PC-9 (cell line): Measurements from ENCODE around the gene CTIF.

ENCODE experiments used
- EZH2 ChIP-seq: fragments of 200-600 bp; sonication (generic); IDR thresholded peaks from 2 replicates; pipeline ENCODE4 v1.8.0; 2017; ENCODE audit warnings: antibody characterized with exemption, low read depth
- TF ChIP-seq, protein P1 (sequence below): fragments of 200-600 bp; sonication (generic); conservative IDR thresholded peaks from 2 replicates; pipeline ENCODE4 v1.6.1; 2017; ENCODE audit warnings: mixed run types, antibody characterized with exemption, mild to moderate bottlenecking, moderate library complexity

DNA sequence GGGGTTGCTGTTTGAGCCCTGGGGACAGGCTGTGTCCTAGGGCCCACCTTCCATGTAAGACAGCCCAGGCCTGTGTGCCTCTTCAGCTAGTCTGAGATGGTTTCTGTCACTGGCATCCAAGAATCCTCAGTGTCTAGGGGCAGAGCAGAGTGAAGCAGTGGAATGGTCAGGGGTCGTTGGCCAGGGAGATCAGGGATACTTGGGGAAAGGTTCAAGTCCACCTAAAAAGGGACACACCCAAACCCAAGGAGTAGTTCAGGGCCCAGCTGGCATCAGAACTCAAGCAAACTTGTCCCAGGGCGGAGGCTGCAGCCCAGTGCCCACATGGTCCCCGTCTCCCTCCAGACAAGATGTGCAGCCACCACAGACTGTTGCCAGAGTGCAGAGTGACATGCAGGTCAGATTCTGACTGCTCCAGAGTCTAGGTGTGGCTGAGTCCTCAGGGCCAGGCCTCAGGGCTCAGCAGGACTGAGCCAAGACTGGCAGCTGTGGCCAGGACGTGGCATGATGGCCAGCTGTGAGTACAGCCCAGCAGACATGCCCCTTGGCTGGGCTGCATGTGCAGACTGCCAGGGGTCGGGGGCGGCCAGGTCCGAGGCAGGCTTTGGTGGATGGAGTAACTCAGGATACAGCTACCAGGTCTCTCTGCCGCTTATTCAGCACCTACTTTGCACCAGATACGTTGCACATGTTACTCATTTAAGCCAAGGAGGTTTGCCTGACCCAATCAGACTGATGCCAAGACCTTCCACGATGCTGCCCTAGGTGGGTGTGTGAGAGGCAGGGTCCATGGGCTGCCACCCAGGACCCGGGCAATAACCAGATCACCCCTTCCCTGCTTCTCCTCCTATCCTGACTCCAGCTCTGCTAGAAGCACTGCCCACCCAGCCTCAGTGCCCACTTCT lies 265.4 kb downstream of the CTIF start:
- TF ChIP-seq, protein P1, sequence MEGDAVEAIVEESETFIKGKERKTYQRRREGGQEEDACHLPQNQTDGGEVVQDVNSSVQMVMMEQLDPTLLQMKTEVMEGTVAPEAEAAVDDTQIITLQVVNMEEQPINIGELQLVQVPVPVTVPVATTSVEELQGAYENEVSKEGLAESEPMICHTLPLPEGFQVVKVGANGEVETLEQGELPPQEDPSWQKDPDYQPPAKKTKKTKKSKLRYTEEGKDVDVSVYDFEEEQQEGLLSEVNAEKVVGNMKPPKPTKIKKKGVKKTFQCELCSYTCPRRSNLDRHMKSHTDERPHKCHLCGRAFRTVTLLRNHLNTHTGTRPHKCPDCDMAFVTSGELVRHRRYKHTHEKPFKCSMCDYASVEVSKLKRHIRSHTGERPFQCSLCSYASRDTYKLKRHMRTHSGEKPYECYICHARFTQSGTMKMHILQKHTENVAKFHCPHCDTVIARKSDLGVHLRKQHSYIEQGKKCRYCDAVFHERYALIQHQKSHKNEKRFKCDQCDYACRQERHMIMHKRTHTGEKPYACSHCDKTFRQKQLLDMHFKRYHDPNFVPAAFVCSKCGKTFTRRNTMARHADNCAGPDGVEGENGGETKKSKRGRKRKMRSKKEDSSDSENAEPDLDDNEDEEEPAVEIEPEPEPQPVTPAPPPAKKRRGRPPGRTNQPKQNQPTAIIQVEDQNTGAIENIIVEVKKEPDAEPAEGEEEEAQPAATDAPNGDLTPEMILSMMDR: no peak
- no peak for TF ChIP-seq EZH2
